Heart left ventricle (tissue), 16 donors: ENCODE data around the gene OR6F1. TPM values are rescaled to one million over a fixed set of nuclear protein-coding genes. Genes with fewer than 3 reads are reported as not detected.

ENCODE experiments used
- ATAC-seq, 4 donors: fragments of 200-7000 bp; cut with Tn5 transposase; one replicate each; pipeline ENCODE4 v1.9.1; 2020 to 2022; ENCODE audit warnings: moderate library complexity in 4 of 4, mild to moderate bottlenecking in 3 of 4, moderate number of reproducible peaks in 1 of 4
- DNase-seq, 5 donors: peaks; one replicate each; pipeline ENCODE4 v3.0.0-alpha.2; 2020
- H3K27ac ChIP-seq, 12 donors: fragments of 200-600 bp; sonication (generic) in 4 of 12; one replicate each; pipeline versions ENCODE4 v1.5.0 to v1.8.0; 2016 to 2022; ENCODE audit warnings: mild to moderate bottlenecking in 2 of 12
- H3K27me3 ChIP-seq, 9 donors: fragments of 200-600 bp; sonication (generic) in 2 of 9; one replicate each; pipeline versions ENCODE4 v1.5.1 to v1.8.0; 2016 to 2022; ENCODE audit warnings: mild to moderate bottlenecking in 3 of 9
- H3K36me3 ChIP-seq, 9 donors: fragments of 200-600 bp; sonication (generic) in 2 of 9; one replicate each; pipeline versions ENCODE4 v1.5.0 to v1.8.0; 2018 to 2022; ENCODE audit warnings: mild to moderate bottlenecking in 2 of 9
- H3K4me1 ChIP-seq, 12 donors: fragments of 200-600 bp; sonication (generic) in 4 of 12; one replicate each; pipeline versions ENCODE4 v1.5.0 to v1.8.0; 2016 to 2022; ENCODE audit warnings: mild to moderate bottlenecking in 3 of 12
- H3K4me3 ChIP-seq, 12 donors: fragments of 200-600 bp; sonication (generic) in 4 of 12; one replicate each; pipeline versions ENCODE4 v1.5.0 to v1.8.0; 2017 to 2022; ENCODE audit warnings: mild to moderate bottlenecking in 9 of 12, moderate library complexity in 4 of 12
- H3K9me3 ChIP-seq, 12 donors: fragments of 200-600 bp; sonication (generic) in 4 of 12; one replicate each; pipeline versions ENCODE4 v1.5.0 to v1.8.0; 2016 to 2022; ENCODE audit warnings: mild to moderate bottlenecking in 1 of 12
- POLR2A ChIP-seq, 2 donors: fragments of 450-650 bp; IDR thresholded peaks; one replicate each; pipeline ENCODE4 v1.6.1; 2017; ENCODE audit warnings: antibody characterized with exemption in 2 of 2, mild to moderate bottlenecking in 2 of 2, moderate library complexity in 2 of 2
- whole genome bisulfite sequencing, 4 donors: extraction: QIAGEN DNeasy Blood & Tissue Kit in 2 of 4; methylation state at CpG; one replicate each; pipeline versions ENCODE4 v1.1.5 to v1.1.7; 2013 to 2018; 5-methylcytosine and 5-hydroxymethylcytosine counted together
- intact Hi-C, 10 donors: fragments of 100-400 bp; cut with DNase I; formaldehyde crosslinking; loops; one replicate each; pipeline versions ENCODE4 v1.11.1 to v1.14.2; 2022
- polyA plus RNA-seq, 2 donors: library from polyadenylated mRNA; stranded (reverse); fragments of 200-250 nt; gene quantifications; one replicate each; pipeline ENCODE4 v1.2.3, GENCODE V29; 2013
- total RNA-seq, 9 donors: library from RNA; depleted of rRNA in 2 of 9; stranded (reverse); fragments of >200 nt in 2 of 9; fragmentation: NEBNext Ultra II Directional in 3 of 9; extraction: Animal tissue kit (Norgen Biotek cat#: 25700) in 3 of 9; gene quantifications; one replicate each; pipeline versions ENCODE4 v1.1.0 to v1.2.4, GENCODE V29; 2016 to 2023
- TF ChIP-seq, protein P1 (sequence below), 12 donors: fragments of 200-600 bp; sonication (generic) in 4 of 12; IDR thresholded peaks; one replicate each; pipeline versions ENCODE4 v1.5.0 to v1.8.0; 2018 to 2022; ENCODE audit warnings: antibody characterized with exemption in 12 of 12, mild to moderate bottlenecking in 5 of 12
- donor health status: ischemic (EF 13 %, LVEDD 7.1; RV severe dilation, severe dysfunction).
- donor health status: healthy with polysubstance abuse.
- donor health status: DM: no; HTN: yes; CAD: no.
- donor health status: DM: no; HTN: no; CAD: no.
- donor health status: ischemic (EF 25% LVEDD 6.9; RV normal size, moderate dysfunction).
- donor health status: ischemic (EF 25% LVEDD 5.7; RV mildly dilated, moderate dysfunction).
- donor health status: healthy.
- donor health status: DM: yes; HTN: yes; CAD: no.
- donor health status: ischemic (EF 35%, LVEDD 5.7; RV mildly dilated, moderate dysfunction).
- donor health status: nonischemic (EF 11% LVEDD 7.7; RV severe dilation, severe dysfunction).
- donor health status: DM: yes; HTN: yes; CAD: no.
- donor health status: PGD.
- donor health status: ischemic (EF 29% LVEDD 5.4; RV normal size, mild dysfunction).
- donor health status: nonischemic (EF 23%, LVEDD 6.1; RV moderate dilation, normal function).

OR6F1 gene
- total and polyA plus RNA-seq, 11 donors = not detected

DNA sequence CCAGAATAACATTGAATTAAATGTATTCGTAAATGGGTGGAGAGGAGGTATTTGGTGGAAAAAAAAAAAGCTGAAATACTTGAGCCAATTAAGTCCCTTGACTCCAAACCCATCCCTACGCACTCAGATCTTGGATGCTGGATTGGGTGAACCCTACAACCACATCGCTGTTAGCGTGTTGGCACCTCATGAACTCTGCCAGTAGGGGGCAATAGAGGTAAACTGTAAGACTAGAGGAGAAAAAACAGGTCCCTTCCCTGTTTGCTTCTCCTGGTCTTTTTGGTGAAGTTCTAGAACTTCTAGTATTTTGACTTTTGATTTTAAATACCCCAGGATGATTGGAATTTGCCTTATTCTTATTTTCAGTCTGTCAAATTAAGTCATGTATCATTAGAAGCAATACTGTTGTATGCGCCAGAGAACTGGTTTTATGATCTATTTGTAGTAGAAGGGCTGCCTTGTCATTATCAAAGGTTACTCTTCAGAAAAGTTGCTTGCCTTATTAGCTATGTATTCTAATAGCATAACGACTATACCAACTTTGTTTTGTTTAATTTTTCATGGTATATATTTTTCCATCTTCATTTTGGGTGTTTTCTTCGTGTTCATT, 35.1 kb downstream of the OR6F1 start:
- Histone ChIP-seq H3K4me3 (no peak overlapping the region), H3K27ac (no peak overlapping the region), H3K36me3 (no peaks in the 10 kb centered on the region), H3K27me3 (no peaks in the 10 kb centered on the region), H3K4me1 (no peaks in the 10 kb centered on the region), H3K9me3 (peaks cover 0 to 2% (median 0%) of the 10 kb centered on the region in 12 donors)
- intact Hi-C loops = no loop called here
- DNase-seq = no peak
- ATAC-seq = no peak
- whole genome bisulfite sequencing, 4 donors = 27 to 33% (median 29%) methylated on average over 7 of the region's 7 CpGs
- TF ChIP-seq, protein P1, sequence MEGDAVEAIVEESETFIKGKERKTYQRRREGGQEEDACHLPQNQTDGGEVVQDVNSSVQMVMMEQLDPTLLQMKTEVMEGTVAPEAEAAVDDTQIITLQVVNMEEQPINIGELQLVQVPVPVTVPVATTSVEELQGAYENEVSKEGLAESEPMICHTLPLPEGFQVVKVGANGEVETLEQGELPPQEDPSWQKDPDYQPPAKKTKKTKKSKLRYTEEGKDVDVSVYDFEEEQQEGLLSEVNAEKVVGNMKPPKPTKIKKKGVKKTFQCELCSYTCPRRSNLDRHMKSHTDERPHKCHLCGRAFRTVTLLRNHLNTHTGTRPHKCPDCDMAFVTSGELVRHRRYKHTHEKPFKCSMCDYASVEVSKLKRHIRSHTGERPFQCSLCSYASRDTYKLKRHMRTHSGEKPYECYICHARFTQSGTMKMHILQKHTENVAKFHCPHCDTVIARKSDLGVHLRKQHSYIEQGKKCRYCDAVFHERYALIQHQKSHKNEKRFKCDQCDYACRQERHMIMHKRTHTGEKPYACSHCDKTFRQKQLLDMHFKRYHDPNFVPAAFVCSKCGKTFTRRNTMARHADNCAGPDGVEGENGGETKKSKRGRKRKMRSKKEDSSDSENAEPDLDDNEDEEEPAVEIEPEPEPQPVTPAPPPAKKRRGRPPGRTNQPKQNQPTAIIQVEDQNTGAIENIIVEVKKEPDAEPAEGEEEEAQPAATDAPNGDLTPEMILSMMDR (IDR thresholded peaks at IDR 0.05) = peak; percentile 18 to 69 (median 46)
- no peak for TF ChIP-seq POLR2A (IDR thresholded peaks at IDR 0.05)

- H3K4me3 ChIP-seq = no peak overlapping the region
- TF ChIP-seq, protein P1 (IDR thresholded peaks at IDR 0.05) = no peak
- no peak for TF ChIP-seq POLR2A (IDR thresholded peaks at IDR 0.05)
- 81 to 89% (median 83%) methylated on average over 4 of the region's 4 CpGs for WGBS, 4 donors
- ATAC-seq (no peak), DNase-seq (no peak)
- H3K9me3 ChIP-seq = peaks cover 0 to 2% (median 0%) of the 10 kb centered on the region in 12 donors
- H3K36me3 ChIP-seq = no peaks in the 10 kb centered on the region
- H3K27ac ChIP-seq = no peak overlapping the region
- H3K27me3 ChIP-seq = no peaks in the 10 kb centered on the region
- intact Hi-C loops = no loop called here
- H3K4me1 ChIP-seq = no peaks in the 10 kb centered on the region
Observed at GRCh38 chr1:247680171-247680570, 36.3 kb downstream of the OR6F1 start.

- no peak for TF ChIP-seq POLR2A (IDR thresholded peaks at IDR 0.05)
- TF ChIP-seq, protein P1 (IDR thresholded peaks at IDR 0.05) = no peak
- WGBS, 4 donors = 71 to 86% (median 79%) methylated on average over 1 of the region's 1 CpG
- Histone ChIP-seq H3K27ac (no peak within 1 kb of the TSS), H3K27me3 (no peaks in the 10 kb centered on the region), H3K4me3 (no peak within 1 kb of the TSS), H3K9me3 (peaks cover 0 to 2% (median 0%) of the 10 kb centered on the region in 12 donors), H3K4me1 (no peaks in the 10 kb centered on the region), H3K36me3 (no peaks in the 10 kb centered on the region)
- intact Hi-C loops = no loop called here
- no peak for ATAC-seq
- no peak for DNase-seq
Observed at GRCh38 chr1:247679639-247680038, 36.8 kb downstream of the OR6F1 start, which contains the start of gene OR13G1. Gene OR13G1, minus strand, starts transcription at chr1:247679739. Its CDS starts 6,698 bp downstream, at chr1:247673041.

- DNase-seq (no peak), ATAC-seq (no peak)
- no peaks in the 10 kb centered on the region for H3K27me3 ChIP-seq
- H3K4me3 ChIP-seq = no peak overlapping the region
- 28 to 44% (median 32%) methylated on average over 1 of the region's 1 CpG for WGBS, 4 donors
- intact Hi-C loops = no loop called here
- no peaks in the 10 kb centered on the region for H3K4me1 ChIP-seq
- peaks cover 0 to 15% (median 4%) of the 10 kb centered on the region in 12 donors for H3K9me3 ChIP-seq
- no peak overlapping the region for H3K27ac ChIP-seq
- no peaks in the 10 kb centered on the region for H3K36me3 ChIP-seq
- TF ChIP-seq, protein P1 (IDR thresholded peaks at IDR 0.05) = no peak
- no peak for TF ChIP-seq POLR2A (IDR thresholded peaks at IDR 0.05)
Observed at GRCh38 chr1:247669225-247669624, 47.2 kb downstream of the OR6F1 start.

Other genes starting within 250 kb of the OR6F1 start
- gene OR2C3, start 180.2 kb downstream of the OR6F1 start, total RNA-seq = under 1 TPM in 1 of 9 donors, not detected in 8; 0.04 TPM
- not detected for gene OR2C3, start 180.2 kb downstream of the OR6F1 start, polyA plus RNA-seq
- gene GCSAML, start 167.5 kb downstream of the OR6F1 start, total RNA-seq = under 1 TPM in 4 of 9 donors, not detected in 5; 0.06 to 0.34 (median 0.07) TPM
- under 1 TPM in 1 of 2 donors, not detected in 1; 0.04 TPM for gene GCSAML, start 167.5 kb downstream of the OR6F1 start, polyA plus RNA-seq
- gene OR2G2, start 128.3 kb downstream of the OR6F1 start, total RNA-seq = not detected
- not detected for gene OR2G2, start 128.3 kb downstream of the OR6F1 start, polyA plus RNA-seq
- gene OR2G3, start 111.1 kb downstream of the OR6F1 start, total RNA-seq = not detected
- gene OR2G3, start 111.1 kb downstream of the OR6F1 start, polyA plus RNA-seq = not detected
- gene OR13G1, start 36.9 kb downstream of the OR6F1 start, total RNA-seq = not detected
- not detected for gene OR13G1, start 36.9 kb downstream of the OR6F1 start, polyA plus RNA-seq
- not detected for gene OR14K1, start 22.0 kb upstream of the OR6F1 start, total RNA-seq
- gene OR14K1, start 22.0 kb upstream of the OR6F1 start, polyA plus RNA-seq = not detected
- gene OR14A2, start 31.5 kb upstream of the OR6F1 start, total RNA-seq = not detected
- gene OR14A2, start 31.5 kb upstream of the OR6F1 start, polyA plus RNA-seq = not detected
- not detected for gene OR1C1, start 43.9 kb upstream of the OR6F1 start, total RNA-seq
- not detected for gene OR1C1, start 43.9 kb upstream of the OR6F1 start, polyA plus RNA-seq
- not detected for gene OR14A16, start 107.5 kb upstream of the OR6F1 start, total RNA-seq
- not detected for gene OR14A16, start 107.5 kb upstream of the OR6F1 start, polyA plus RNA-seq
- gene OR11L1, start 125.2 kb upstream of the OR6F1 start, total RNA-seq = not detected
- not detected for gene OR11L1, start 125.2 kb upstream of the OR6F1 start, polyA plus RNA-seq
- 1 to 10 TPM in 2 of 9 donors, under 1 TPM in 6, not detected in 1; 0.15 to 9.6 (median 0.37) TPM for gene TRIM58, start 140.5 kb upstream of the OR6F1 start, total RNA-seq
- under 1 TPM in 1 of 2 donors, not detected in 1; 0.11 TPM for gene TRIM58, start 140.5 kb upstream of the OR6F1 start, polyA plus RNA-seq
- 1 to 10 TPM in 1 of 9 donors, under 1 TPM in 1, not detected in 7; 0.91 to 1.7 TPM for gene OR2W3, start 178.9 kb upstream of the OR6F1 start, total RNA-seq
- not detected for gene OR2W3, start 178.9 kb upstream of the OR6F1 start, polyA plus RNA-seq
- gene OR2T8, start 203.6 kb upstream of the OR6F1 start, total RNA-seq = not detected
- gene OR2T8, start 203.6 kb upstream of the OR6F1 start, polyA plus RNA-seq = not detected
- gene OR2AJ1, start 208.2 kb upstream of the OR6F1 start, total RNA-seq = not detected
- not detected for gene OR2AJ1, start 208.2 kb upstream of the OR6F1 start, polyA plus RNA-seq
- not detected for gene OR2L8, start 232.2 kb upstream of the OR6F1 start, total RNA-seq
- gene OR2L8, start 232.2 kb upstream of the OR6F1 start, polyA plus RNA-seq = not detected
- gene OR2AK2, start 248.6 kb upstream of the OR6F1 start, total RNA-seq = under 1 TPM in 1 of 9 donors, not detected in 8; 0.25 TPM
- not detected for gene OR2AK2, start 248.6 kb upstream of the OR6F1 start, polyA plus RNA-seq